Large intestine (tissue), 3 donors: ENCODE measurements around the gene SLC35A3. TPM values are rescaled to one million over a fixed set of nuclear protein-coding genes. Genes with fewer than 3 reads are reported as not detected.

Source experiments
- DNase-seq, 2 donors: peaks; one replicate each; pipeline versions ENCODE4 v3.0.0 to v3.0.0-alpha.2; 2013
- H3K27ac ChIP-seq: one replicate; pipeline ENCODE4 v1.5.1; 2013; ENCODE audit warnings: low read length
- H3K27me3 ChIP-seq: 2 replicates; pipeline ENCODE4 v1.6.1; 2013; ENCODE audit warnings: low read length; ENCODE audit not compliant: control insufficient read depth, insufficient read depth
- H3K36me3 ChIP-seq: 2 replicates; pipeline ENCODE4 v1.6.1; 2013; ENCODE audit warnings: low read length; ENCODE audit not compliant: control insufficient read depth, insufficient read depth
- H3K4me1 ChIP-seq: one replicate; pipeline ENCODE4 v1.6.1; 2013; ENCODE audit warnings: low read length; ENCODE audit not compliant: control insufficient read depth, insufficient read depth
- H3K4me3 ChIP-seq: one replicate; pipeline ENCODE4 v1.5.1; 2013; ENCODE audit warnings: low read length
- H3K9me3 ChIP-seq: one replicate; pipeline ENCODE4 v1.6.1; 2013; ENCODE audit warnings: mild to moderate bottlenecking, low read depth, low read length, moderate library complexity; ENCODE audit not compliant: control insufficient read depth
- WGBS: methylation state at CpG from one replicate; pipeline ENCODE4 v1.1.5; 2013; ENCODE audit warnings: low lambda C conversion rate; ENCODE audit not compliant: insufficient coverage; 5-methylcytosine and 5-hydroxymethylcytosine counted together
- polyA plus RNA-seq: library from polyadenylated mRNA; unstranded; fragments of 120-200 nt; gene quantifications from one replicate; pipeline ENCODE4 v1.2.1, GENCODE V29; 2013

The SLC35A3 gene
- polyA plus RNA-seq, 1 donor: 78.9 TPM

- Histone ChIP-seq H3K27ac (no peak overlapping the region), H3K36me3 (peaks cover 61% of the 10 kb centered on the region), H3K27me3 (no peaks in the 10 kb centered on the region), H3K4me3 (no peak overlapping the region), H3K9me3 (no peaks in the 10 kb centered on the region), H3K4me1 (no peaks in the 10 kb centered on the region)
- WGBS: 90% methylated on average over 1 of the region's 3 CpGs
- DNase-seq: no peak
Observed at GRCh38 chr1:100073531-100073930, 103.7 kb downstream of the SLC35A3 start.

GRCh38 chr1:100074604-100075395 lies 105.0 kb downstream of the SLC35A3 start:
- no peak overlapping the region for H3K27ac ChIP-seq
- DNase-seq: no peak
- 80% methylated on average over 1 of the region's 11 CpGs for WGBS
- no peaks in the 10 kb centered on the region for H3K4me1 ChIP-seq
- no peak overlapping the region for H3K4me3 ChIP-seq
- H3K36me3 ChIP-seq: peaks cover 60% of the 10 kb centered on the region
- H3K9me3 ChIP-seq: no peaks in the 10 kb centered on the region
- H3K27me3 ChIP-seq: no peaks in the 10 kb centered on the region

- no peaks in the 10 kb centered on the region for H3K4me1 ChIP-seq
- no peak overlapping the region for H3K27ac ChIP-seq
- H3K9me3 ChIP-seq: no peaks in the 10 kb centered on the region
- no peaks in the 10 kb centered on the region for H3K27me3 ChIP-seq
- no peak overlapping the region for H3K4me3 ChIP-seq
- peaks cover 57% of the 10 kb centered on the region for H3K36me3 ChIP-seq
- no peak for DNase-seq
- WGBS: 94% methylated on average over 2 of the region's 3 CpGs
Observed at GRCh38 chr1:100075773-100076172, 106.0 kb downstream of the SLC35A3 start.

- Histone ChIP-seq H3K27ac (no peak overlapping the region), H3K36me3 (peaks cover 56% of the 10 kb centered on the region), H3K4me3 (no peak overlapping the region), H3K4me1 (no peaks in the 10 kb centered on the region), H3K27me3 (no peaks in the 10 kb centered on the region), H3K9me3 (no peaks in the 10 kb centered on the region)
- DNase-seq: no peak
- WGBS: 79% methylated on average over 2 of the region's 2 CpGs
Observed at GRCh38 chr1:100076319-100076718, 106.5 kb downstream of the SLC35A3 start.

- no peaks in the 10 kb centered on the region for H3K27me3 ChIP-seq
- no peak overlapping the region for H3K27ac ChIP-seq
- DNase-seq: no peak
- H3K9me3 ChIP-seq: no peaks in the 10 kb centered on the region
- peaks cover 54% of the 10 kb centered on the region for H3K36me3 ChIP-seq
- no peaks in the 10 kb centered on the region for H3K4me1 ChIP-seq
- no peak overlapping the region for H3K4me3 ChIP-seq
Observed at GRCh38 chr1:100076744-100077143, 106.9 kb downstream of the SLC35A3 start.

GRCh38 chr1:100077531-100077930 lies 107.7 kb downstream of the SLC35A3 start:
- Histone ChIP-seq H3K9me3 (no peaks in the 10 kb centered on the region), H3K36me3 (peaks cover 50% of the 10 kb centered on the region), H3K27ac (no peak overlapping the region), H3K27me3 (no peaks in the 10 kb centered on the region), H3K4me3 (no peak overlapping the region), H3K4me1 (no peaks in the 10 kb centered on the region)
- WGBS: 100% methylated on average over 1 of the region's 5 CpGs
- no peak for DNase-seq

GRCh38 chr1:100080331-100080730 lies 110.5 kb downstream of the SLC35A3 start:
- DNase-seq: no peak
- peaks cover 32% of the 10 kb centered on the region for H3K36me3 ChIP-seq
- no peaks in the 10 kb centered on the region for H3K4me1 ChIP-seq
- no peak overlapping the region for H3K4me3 ChIP-seq
- no peak overlapping the region for H3K27ac ChIP-seq
- H3K9me3 ChIP-seq: no peaks in the 10 kb centered on the region
- H3K27me3 ChIP-seq: no peaks in the 10 kb centered on the region
- 18% methylated on average over 2 of the region's 3 CpGs for WGBS

Other genes with a start within 250 kb of the SLC35A3 start
- 6.2 TPM for gene FRRS1, start 203.4 kb upstream of the SLC35A3 start, polyA plus RNA-seq
- 18.4 TPM for gene AGL, start 119.6 kb upstream of the SLC35A3 start, polyA plus RNA-seq
- 5.8 TPM for gene SASS6, start 162.9 kb downstream of the SLC35A3 start, polyA plus RNA-seq
- gene TRMT13, start 163.2 kb downstream of the SLC35A3 start, polyA plus RNA-seq: 31.1 TPM
- 2.0 TPM for gene LRRC39, start 208.3 kb downstream of the SLC35A3 start, polyA plus RNA-seq